Hepatocyte (in vitro differentiated cells): Measurements from ENCODE around the gene GRID1.

Source experiments
- CTCF ChIP-seq: fragments of 200-600 bp; sonication (generic); IDR thresholded peaks from 2 replicates; pipeline ENCODE4 v1.5.1; 2016; ENCODE audit warnings: antibody characterized with exemption, mild to moderate bottlenecking; ENCODE audit not compliant: poor library complexity
- EZH2 ChIP-seq: fragments of 200-600 bp; sonication (generic); IDR thresholded peaks from 2 replicates; pipeline ENCODE4 v1.6.1; 2016; ENCODE audit warnings: antibody characterized with exemption, mild to moderate bottlenecking, borderline replicate concordance
- EZH2phosphoT487 ChIP-seq: fragments of 200-600 bp; sonication (generic); IDR thresholded peaks from one replicate; pipeline ENCODE4 v1.6.1; 2018; ENCODE audit warnings: antibody characterized with exemption, mild to moderate bottlenecking, low read depth, moderate library complexity; ENCODE audit not compliant: unreplicated experiment, severe bottlenecking

- TF ChIP-seq CTCF (no peak), EZH2 (no peak), EZH2phosphoT487 (no peak)
Observed at GRCh38 chr10:86071145-86071544, 295.4 kb downstream of the GRID1 start.
